Measurements from ENCODE around the gene ARHGDIB.

DNA sequence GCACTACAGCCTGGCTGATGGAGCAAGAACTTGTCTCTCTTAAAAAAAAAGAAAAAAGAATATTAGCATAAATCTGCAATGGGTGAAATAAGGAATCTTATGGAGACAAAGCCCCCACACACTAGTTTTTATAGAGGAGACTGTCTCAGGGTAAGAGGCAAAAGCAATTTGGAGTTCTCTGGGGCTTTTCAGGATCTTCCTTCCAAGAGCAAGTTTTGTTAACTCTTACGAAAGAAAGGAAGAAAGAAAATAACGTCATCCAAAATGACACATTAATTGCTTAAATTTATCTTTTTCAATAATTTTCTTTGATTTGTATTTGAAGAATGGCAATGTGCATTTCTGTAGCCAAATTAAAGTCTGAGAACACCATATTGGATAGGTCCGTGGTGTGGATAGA lies 15.3 kb upstream of the ARHGDIB start:
- TF ChIP-seq, protein P1, sequence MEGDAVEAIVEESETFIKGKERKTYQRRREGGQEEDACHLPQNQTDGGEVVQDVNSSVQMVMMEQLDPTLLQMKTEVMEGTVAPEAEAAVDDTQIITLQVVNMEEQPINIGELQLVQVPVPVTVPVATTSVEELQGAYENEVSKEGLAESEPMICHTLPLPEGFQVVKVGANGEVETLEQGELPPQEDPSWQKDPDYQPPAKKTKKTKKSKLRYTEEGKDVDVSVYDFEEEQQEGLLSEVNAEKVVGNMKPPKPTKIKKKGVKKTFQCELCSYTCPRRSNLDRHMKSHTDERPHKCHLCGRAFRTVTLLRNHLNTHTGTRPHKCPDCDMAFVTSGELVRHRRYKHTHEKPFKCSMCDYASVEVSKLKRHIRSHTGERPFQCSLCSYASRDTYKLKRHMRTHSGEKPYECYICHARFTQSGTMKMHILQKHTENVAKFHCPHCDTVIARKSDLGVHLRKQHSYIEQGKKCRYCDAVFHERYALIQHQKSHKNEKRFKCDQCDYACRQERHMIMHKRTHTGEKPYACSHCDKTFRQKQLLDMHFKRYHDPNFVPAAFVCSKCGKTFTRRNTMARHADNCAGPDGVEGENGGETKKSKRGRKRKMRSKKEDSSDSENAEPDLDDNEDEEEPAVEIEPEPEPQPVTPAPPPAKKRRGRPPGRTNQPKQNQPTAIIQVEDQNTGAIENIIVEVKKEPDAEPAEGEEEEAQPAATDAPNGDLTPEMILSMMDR (IDR thresholded peaks at IDR 0.05; ENCODE audit: insufficient read depth, low read length): no peak
- TF ChIP-seq, protein P2, sequence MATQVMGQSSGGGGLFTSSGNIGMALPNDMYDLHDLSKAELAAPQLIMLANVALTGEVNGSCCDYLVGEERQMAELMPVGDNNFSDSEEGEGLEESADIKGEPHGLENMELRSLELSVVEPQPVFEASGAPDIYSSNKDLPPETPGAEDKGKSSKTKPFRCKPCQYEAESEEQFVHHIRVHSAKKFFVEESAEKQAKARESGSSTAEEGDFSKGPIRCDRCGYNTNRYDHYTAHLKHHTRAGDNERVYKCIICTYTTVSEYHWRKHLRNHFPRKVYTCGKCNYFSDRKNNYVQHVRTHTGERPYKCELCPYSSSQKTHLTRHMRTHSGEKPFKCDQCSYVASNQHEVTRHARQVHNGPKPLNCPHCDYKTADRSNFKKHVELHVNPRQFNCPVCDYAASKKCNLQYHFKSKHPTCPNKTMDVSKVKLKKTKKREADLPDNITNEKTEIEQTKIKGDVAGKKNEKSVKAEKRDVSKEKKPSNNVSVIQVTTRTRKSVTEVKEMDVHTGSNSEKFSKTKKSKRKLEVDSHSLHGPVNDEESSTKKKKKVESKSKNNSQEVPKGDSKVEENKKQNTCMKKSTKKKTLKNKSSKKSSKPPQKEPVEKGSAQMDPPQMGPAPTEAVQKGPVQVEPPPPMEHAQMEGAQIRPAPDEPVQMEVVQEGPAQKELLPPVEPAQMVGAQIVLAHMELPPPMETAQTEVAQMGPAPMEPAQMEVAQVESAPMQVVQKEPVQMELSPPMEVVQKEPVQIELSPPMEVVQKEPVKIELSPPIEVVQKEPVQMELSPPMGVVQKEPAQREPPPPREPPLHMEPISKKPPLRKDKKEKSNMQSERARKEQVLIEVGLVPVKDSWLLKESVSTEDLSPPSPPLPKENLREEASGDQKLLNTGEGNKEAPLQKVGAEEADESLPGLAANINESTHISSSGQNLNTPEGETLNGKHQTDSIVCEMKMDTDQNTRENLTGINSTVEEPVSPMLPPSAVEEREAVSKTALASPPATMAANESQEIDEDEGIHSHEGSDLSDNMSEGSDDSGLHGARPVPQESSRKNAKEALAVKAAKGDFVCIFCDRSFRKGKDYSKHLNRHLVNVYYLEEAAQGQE (IDR thresholded peaks at IDR 0.05; ENCODE audit: insufficient replicate concordance, low read depth): no peak
- TF ChIP-seq SPI1 (IDR thresholded peaks at IDR 0.05; ENCODE audit: borderline replicate concordance, low read depth) (no peak), POLR2AphosphoS5 (IDR thresholded peaks at IDR 0.05; ENCODE audit: low read depth) (no peak)
